Stomach (tissue), 9 donors: ENCODE results near the gene JMJD7. TPM values are rescaled to one million over a fixed set of nuclear protein-coding genes. Genes with fewer than 3 reads are reported as not detected.

Source experiments
- DNase-seq, 2 donors: peaks; one replicate each; pipeline versions ENCODE4 v3.0.0 to v3.0.0-alpha.2; 2013 to 2019
- H3K27ac ChIP-seq, 5 donors: fragments of 200-600 bp in 4 of 5; sonication (generic) in 4 of 5; one replicate each; pipeline ENCODE4 v1.5.1; 2013 to 2019; ENCODE audit warnings: mild to moderate bottlenecking in 1 of 5, moderate library complexity in 1 of 5
- H3K27me3 ChIP-seq, 3 donors: fragments of 200-600 bp; sonication (generic); one replicate each; pipeline ENCODE4 v1.5.1; 2017 to 2019; ENCODE audit warnings: mixed run types in 1 of 3
- H3K36me3 ChIP-seq, 4 donors: fragments of 200-600 bp; sonication (generic); 1 replicate in 3 of 4; 2 replicates in 1 of 4; pipeline ENCODE4 v1.5.1; 2016 to 2019
- H3K4me1 ChIP-seq, 4 donors: fragments of 200-600 bp; sonication (generic); one replicate each; pipeline ENCODE4 v1.5.1; 2016 to 2019
- H3K4me3 ChIP-seq, 4 donors: fragments of 200-600 bp; sonication (generic) in 3 of 4; one replicate each; pipeline ENCODE4 v1.5.1; 2016 to 2019; ENCODE audit warnings: mild to moderate bottlenecking in 1 of 4
- H3K9me3 ChIP-seq, 4 donors: fragments of 200-600 bp; sonication (generic); one replicate each; pipeline ENCODE4 v1.5.1; 2016 to 2019
- EP300 ChIP-seq: sonication (generic); formaldehyde crosslinking; IDR thresholded peaks from one replicate; pipeline ENCODE4 v1.6.1; 2017; ENCODE audit warnings: antibody characterized with exemption
- POLR2A ChIP-seq, 4 donors: fragments of 450-650 bp; IDR thresholded peaks; one replicate each; pipeline ENCODE4 v1.6.1; 2016; ENCODE audit warnings: antibody characterized with exemption in 4 of 4, control low read depth in 2 of 4, mild to moderate bottlenecking in 1 of 4, moderate library complexity in 1 of 4
- POLR2AphosphoS5 ChIP-seq, 3 donors: sonication (generic); formaldehyde crosslinking; IDR thresholded peaks; one replicate each; pipeline ENCODE4 v1.6.1; 2016; ENCODE audit warnings: antibody characterized with exemption in 3 of 3
- WGBS, 5 donors: extraction: QIAGEN DNeasy Blood & Tissue Kit in 3 of 5; methylation state at CpG; one replicate each; pipeline versions ENCODE4 v1.1.5 to v1.1.7; 2013 to 2018; 5-methylcytosine and 5-hydroxymethylcytosine counted together
- intact Hi-C: fragments of 100-400 bp; cut with DNase I; formaldehyde crosslinking; loops from one replicate; pipeline ENCODE4 v1.15.1; 2023; ENCODE audit warnings: low total_unique reads
- polyA plus RNA-seq, 3 donors: library from polyadenylated mRNA; stranded (reverse); fragments of 200-250 nt; gene quantifications; one replicate each; pipeline ENCODE4 v1.2.3, GENCODE V29; 2013
- total RNA-seq, 5 donors: library from RNA; depleted of rRNA; stranded (reverse); fragments of >200 nt; gene quantifications; one replicate each; pipeline versions ENCODE4 v1.1.0 to v1.2.3, GENCODE V29; 2014 to 2016
- TF ChIP-seq, protein P1 (sequence below), 7 experiments: fragments of 450-650 bp in 4 of 7; fragments of 200-600 bp in 3 of 7; sonication (generic) in 3 of 7; IDR thresholded peaks; one replicate each; pipeline ENCODE4 v1.5.1; 2016 to 2019; ENCODE audit warnings: antibody characterized with exemption in 7 of 7, control low read depth in 2 of 7, mild to moderate bottlenecking in 1 of 7
- donor health status: healthy with polysubstance abuse.
- donor health status: Bipolar disorder and iron deficiency.
- donor health status: healthy.

The JMJD7 gene
- total and polyA plus RNA-seq, 8 donors = 0.55 to 24.2 (median 10.0) TPM; not detected in 2

DNA sequence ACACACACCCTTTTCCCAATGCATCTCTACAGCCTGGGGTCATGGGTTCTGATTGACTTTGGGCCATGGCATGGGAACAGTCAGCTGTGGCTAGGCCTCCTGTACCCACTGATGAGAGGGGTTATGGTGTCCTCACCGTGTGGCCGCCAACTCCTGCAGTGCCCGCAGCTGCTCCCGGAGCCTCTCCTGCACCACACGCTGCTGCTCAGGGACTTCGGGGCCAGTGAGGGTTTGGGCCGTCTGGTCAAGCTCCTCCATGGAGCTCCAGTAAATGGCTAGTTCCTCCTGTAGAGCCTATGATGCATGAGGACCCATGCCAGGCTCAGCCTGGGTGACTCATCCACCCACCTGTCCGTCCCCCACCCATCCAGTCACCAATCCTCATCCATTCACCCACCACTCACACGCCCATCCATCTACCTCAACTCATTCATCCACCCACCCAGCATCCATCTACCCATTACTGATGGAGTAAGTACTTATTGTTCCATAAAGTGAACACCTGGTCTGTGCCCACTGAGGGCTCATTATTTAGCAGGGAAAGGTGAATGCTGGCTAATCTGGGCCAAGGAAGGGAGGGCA, 44.4 kb downstream of the JMJD7 start:
- Histone ChIP-seq H3K4me1 (peaks cover 0 to 9% (median 0%) of the 10 kb centered on the region in 4 donors), H3K4me3 (no peak overlapping the region), H3K9me3 (no peaks in the 10 kb centered on the region), H3K27ac (no peak overlapping the region), H3K36me3 (no peaks in the 10 kb centered on the region), H3K27me3 (no peaks in the 10 kb centered on the region)
- TF ChIP-seq, protein P1, sequence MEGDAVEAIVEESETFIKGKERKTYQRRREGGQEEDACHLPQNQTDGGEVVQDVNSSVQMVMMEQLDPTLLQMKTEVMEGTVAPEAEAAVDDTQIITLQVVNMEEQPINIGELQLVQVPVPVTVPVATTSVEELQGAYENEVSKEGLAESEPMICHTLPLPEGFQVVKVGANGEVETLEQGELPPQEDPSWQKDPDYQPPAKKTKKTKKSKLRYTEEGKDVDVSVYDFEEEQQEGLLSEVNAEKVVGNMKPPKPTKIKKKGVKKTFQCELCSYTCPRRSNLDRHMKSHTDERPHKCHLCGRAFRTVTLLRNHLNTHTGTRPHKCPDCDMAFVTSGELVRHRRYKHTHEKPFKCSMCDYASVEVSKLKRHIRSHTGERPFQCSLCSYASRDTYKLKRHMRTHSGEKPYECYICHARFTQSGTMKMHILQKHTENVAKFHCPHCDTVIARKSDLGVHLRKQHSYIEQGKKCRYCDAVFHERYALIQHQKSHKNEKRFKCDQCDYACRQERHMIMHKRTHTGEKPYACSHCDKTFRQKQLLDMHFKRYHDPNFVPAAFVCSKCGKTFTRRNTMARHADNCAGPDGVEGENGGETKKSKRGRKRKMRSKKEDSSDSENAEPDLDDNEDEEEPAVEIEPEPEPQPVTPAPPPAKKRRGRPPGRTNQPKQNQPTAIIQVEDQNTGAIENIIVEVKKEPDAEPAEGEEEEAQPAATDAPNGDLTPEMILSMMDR (IDR thresholded peaks at IDR 0.05) = no peak
- TF ChIP-seq EP300 = no peak
- no peak for TF ChIP-seq POLR2AphosphoS5 (IDR thresholded peaks at IDR 0.05)
- TF ChIP-seq POLR2A (IDR thresholded peaks at IDR 0.05) = no peak
- WGBS, 5 donors = 93 to 96% (median 93%) methylated on average over 7 to 9 of the region's 9 CpGs
- DNase-seq = no peak
- intact Hi-C loops = no loop called here

DNA sequence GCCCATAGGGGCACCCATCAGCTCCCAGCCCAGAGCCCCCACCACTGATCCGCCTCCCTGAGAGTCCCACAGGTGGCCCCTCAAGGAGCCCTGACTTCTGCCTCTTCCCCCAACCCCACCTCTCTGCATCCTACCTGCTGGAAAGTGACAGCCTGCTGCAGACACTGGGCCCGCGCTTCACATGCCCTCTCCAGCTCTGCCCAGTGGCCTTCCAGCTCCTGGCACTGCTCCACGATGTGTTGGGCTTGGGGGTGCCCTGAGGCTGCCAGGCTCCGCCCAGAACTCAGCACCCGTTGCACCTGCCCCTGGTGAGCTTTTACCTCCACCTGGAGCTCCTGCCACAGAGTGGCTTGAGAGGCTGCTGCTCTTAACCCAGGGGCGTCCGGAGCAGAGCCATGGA, 45.8 kb downstream of the JMJD7 start:
- no peak for TF ChIP-seq EP300
- TF ChIP-seq, protein P1 (IDR thresholded peaks at IDR 0.05) = no peak
- no peak for TF ChIP-seq POLR2AphosphoS5 (IDR thresholded peaks at IDR 0.05)
- no peak for TF ChIP-seq POLR2A (IDR thresholded peaks at IDR 0.05)
- WGBS, 5 donors = 78 to 87% (median 82%) methylated on average over 6 to 8 of the region's 8 CpGs
- DNase-seq = no peak

DNA sequence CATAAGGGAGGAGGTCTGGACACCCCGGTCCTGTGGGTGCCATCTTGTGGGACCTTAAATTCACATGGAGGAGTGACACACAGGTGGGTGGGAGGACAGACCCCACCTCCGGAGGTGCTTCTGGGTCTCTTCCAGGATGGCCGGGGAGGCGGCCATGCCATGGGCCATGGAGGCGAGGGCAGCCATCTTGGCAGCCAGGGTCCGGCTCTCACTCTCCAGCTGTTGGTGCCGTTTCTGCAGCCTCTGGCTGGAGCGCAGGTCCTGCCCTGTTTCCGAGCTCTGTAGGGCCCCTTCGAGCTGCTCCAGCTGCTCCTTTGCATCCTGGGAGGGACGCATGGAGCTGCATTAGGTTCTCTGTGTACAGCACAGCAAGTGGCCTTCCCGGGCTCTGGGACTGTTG, 46.8 kb downstream of the JMJD7 start:
- Histone ChIP-seq H3K36me3 (no peaks in the 10 kb centered on the region), H3K4me1 (peaks cover 0 to 14% (median 0%) of the 10 kb centered on the region in 4 donors), H3K27ac (no peak overlapping the region), H3K27me3 (no peaks in the 10 kb centered on the region), H3K4me3 (no peak overlapping the region), H3K9me3 (no peaks in the 10 kb centered on the region)
- whole genome bisulfite sequencing, 5 donors = 81 to 94% (median 90%) methylated on average over 7 to 12 of the region's 12 CpGs
- intact Hi-C loops = no loop called here
- TF ChIP-seq POLR2A (IDR thresholded peaks at IDR 0.05) = no peak
- TF ChIP-seq, protein P1 (IDR thresholded peaks at IDR 0.05) = no peak
- TF ChIP-seq EP300 = no peak
- TF ChIP-seq POLR2AphosphoS5 (IDR thresholded peaks at IDR 0.05) = no peak
- DNase-seq = no peak

More for the DNA sequence above, 45.8 kb downstream of the JMJD7 start:
- Histone ChIP-seq H3K4me3 (no peak overlapping the region), H3K27me3 (no peaks in the 10 kb centered on the region), H3K9me3 (no peaks in the 10 kb centered on the region), H3K27ac (no peak overlapping the region), H3K4me1 (peaks cover 0 to 14% (median 0%) of the 10 kb centered on the region in 4 donors), H3K36me3 (no peaks in the 10 kb centered on the region)
- intact Hi-C loops = no loop called here

DNA sequence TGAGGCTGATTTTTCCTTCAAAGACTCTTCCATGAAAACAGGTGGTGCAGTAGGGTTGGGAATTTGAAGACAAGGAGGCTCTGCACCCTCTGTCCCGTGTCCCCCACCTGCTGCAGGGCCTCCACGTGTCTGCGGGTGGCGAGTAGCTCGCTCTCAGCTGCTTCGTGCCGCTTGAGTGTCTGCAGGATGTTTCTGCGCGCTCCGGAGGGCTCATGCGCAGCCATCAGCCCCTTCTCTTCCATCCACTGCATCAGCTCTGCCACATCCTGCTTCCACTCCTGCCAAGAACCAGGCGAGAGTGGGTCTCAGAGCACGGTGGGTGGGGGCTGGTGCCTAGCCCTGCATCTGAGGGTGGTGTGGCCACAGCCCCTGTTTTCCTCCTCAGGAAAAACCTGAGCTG, 48.1 kb downstream of the JMJD7 start:
- Histone ChIP-seq H3K27ac (no peak overlapping the region), H3K9me3 (no peaks in the 10 kb centered on the region), H3K4me1 (peaks cover 0 to 14% (median under 1%) of the 10 kb centered on the region in 4 donors), H3K27me3 (peaks cover 0 to 11% (median 0%) of the 10 kb centered on the region in 3 donors), H3K4me3 (no peak overlapping the region), H3K36me3 (no peaks in the 10 kb centered on the region)
- TF ChIP-seq EP300 = no peak
- TF ChIP-seq, protein P1 (IDR thresholded peaks at IDR 0.05) = no peak
- no peak for TF ChIP-seq POLR2AphosphoS5 (IDR thresholded peaks at IDR 0.05)
- TF ChIP-seq POLR2A (IDR thresholded peaks at IDR 0.05) = no peak
- intact Hi-C loops = no loop called here
- 84 to 93% (median 90%) methylated on average over 13 of the region's 13 CpGs for WGBS, 5 donors
- no peak for DNase-seq
